Pancreas (tissue), 10 donors: ENCODE results near the gene OR2AJ1. TPM values are rescaled to one million over a fixed set of nuclear protein-coding genes. Genes with fewer than 3 reads are reported as not detected.

ENCODE experiments used
- ATAC-seq, 4 donors: fragments of 200-7000 bp; cut with Tn5 transposase; one replicate each; pipeline versions ENCODE4 v1.8.0 to v1.9.1; 2020; ENCODE audit warnings: mild to moderate bottlenecking in 4 of 4, moderate library complexity in 4 of 4
- DNase-seq, 6 donors: peaks; one replicate each; pipeline ENCODE4 v3.0.0-alpha.2; 2020
- FAIRE-seq: peaks from 2 replicates; lab custom pipeline; 2012; peaks lifted over from hg19 to GRCh38; lab: Jason Lieb, UNC
- H3K27ac ChIP-seq, 4 donors: fragments of 200-600 bp; sonication (generic); 1 replicate in 3 of 4; 2 replicates in 1 of 4; pipeline versions ENCODE4 v1.5.0 to v1.8.0; 2020
- H3K27me3 ChIP-seq, 4 donors: fragments of 200-600 bp; one replicate each; pipeline ENCODE4 v1.8.0; 2021
- H3K36me3 ChIP-seq, 3 donors: fragments of 200-600 bp; sonication (generic) in 1 of 3; one replicate each; pipeline versions ENCODE4 v1.5.0 to v1.8.0; 2020 to 2021
- H3K4me1 ChIP-seq, 3 donors: fragments of 200-600 bp; one replicate each; pipeline ENCODE4 v1.8.0; 2021
- H3K4me3 ChIP-seq, 4 donors: fragments of 200-600 bp; sonication (generic) in 2 of 4; one replicate each; pipeline versions ENCODE4 v1.5.0 to v1.8.0; 2020 to 2021
- H3K9me3 ChIP-seq, 4 donors: fragments of 200-600 bp; one replicate each; pipeline ENCODE4 v1.8.0; 2021
- WGBS, 2 donors: extraction: QIAGEN DNeasy Blood & Tissue Kit; methylation state at CpG; one replicate each; pipeline ENCODE4 v1.1.7; 2013; 5-methylcytosine and 5-hydroxymethylcytosine counted together
- intact Hi-C, 3 donors: fragments of 100-400 bp; cut with DNase I; formaldehyde crosslinking; loops; one replicate each; pipeline versions ENCODE4 v1.11.1 to v1.14.2; 2022
- polyA plus RNA-seq, 2 donors: library from polyadenylated mRNA; stranded (reverse); fragments of 200-250 nt; gene quantifications; one replicate each; pipeline ENCODE4 v1.2.3, GENCODE V29; 2013
- total RNA-seq, 6 donors: library from RNA; stranded (reverse); fragmentation: NEBNext Ultra II Directional in 4 of 6; extraction: Animal tissue kit (Norgen Biotek cat#: 25700) in 4 of 6; gene quantifications; one replicate each; pipeline versions ENCODE4 v1.2.1 to v1.2.4, GENCODE V29; 2021 to 2023
- TF ChIP-seq, protein P1 (sequence below), 4 donors: fragments of 200-600 bp; sonication (generic) in 3 of 4; IDR thresholded peaks; one replicate each; pipeline versions ENCODE4 v1.5.0 to v1.8.0; 2021; ENCODE audit warnings: antibody characterized with exemption in 4 of 4
- donor health status: healthy with polysubstance abuse.
- donor health status: DM: no; HTN: no; CAD: no; lungs with moderate emphysema.
- donor health status: DM: no; HTN: no; CAD: no.
- donor health status: control.
- donor health status: control.
- donor health status: Bipolar disorder and iron deficiency.
- donor health status: DM: yes; HTN: yes; CAD: no.
- donor health status: DM: no; HTN: no; CAD: no.
- donor health status: DM: no; HTN: no; CAD: no.
- donor health status: DM: yes; HTN: yes; CAD: no.

Gene OR2AJ1
- total and polyA plus RNA-seq, 8 donors: not detected

DNA sequence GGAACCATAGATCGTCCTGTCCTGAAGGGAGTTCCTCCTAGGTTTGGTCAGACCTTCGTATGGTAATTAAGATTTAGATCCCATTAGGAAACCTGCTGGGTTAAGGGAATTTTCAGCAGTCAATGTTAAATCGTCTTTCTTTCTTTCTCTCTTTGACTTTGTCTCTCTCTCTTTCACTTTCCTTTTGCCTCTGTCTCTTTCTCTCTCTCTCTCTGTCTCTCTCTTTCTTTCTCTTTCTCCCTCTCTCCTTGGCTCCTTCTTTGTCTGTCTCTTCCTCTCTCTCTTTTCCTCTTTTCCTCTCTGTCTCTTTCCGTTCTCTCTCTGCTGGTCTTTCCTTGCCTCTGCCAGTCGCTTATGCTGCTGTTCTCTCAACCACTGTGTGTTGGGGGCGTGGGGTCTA is 20.6 kb upstream of the OR2AJ1 start:
- Histone ChIP-seq H3K9me3 (no peaks in the 10 kb centered on the region), H3K4me3 (no peak overlapping the region), H3K27ac (no peak overlapping the region), H3K27me3 (no peaks in the 10 kb centered on the region), H3K4me1 (no peaks in the 10 kb centered on the region), H3K36me3 (no peaks in the 10 kb centered on the region)
- FAIRE-seq (no peak), ATAC-seq (no peak), DNase-seq (no peak)
- 51 to 66% methylated on average over 6 of the region's 6 CpGs for WGBS, 2 donors
- TF ChIP-seq, protein P1, sequence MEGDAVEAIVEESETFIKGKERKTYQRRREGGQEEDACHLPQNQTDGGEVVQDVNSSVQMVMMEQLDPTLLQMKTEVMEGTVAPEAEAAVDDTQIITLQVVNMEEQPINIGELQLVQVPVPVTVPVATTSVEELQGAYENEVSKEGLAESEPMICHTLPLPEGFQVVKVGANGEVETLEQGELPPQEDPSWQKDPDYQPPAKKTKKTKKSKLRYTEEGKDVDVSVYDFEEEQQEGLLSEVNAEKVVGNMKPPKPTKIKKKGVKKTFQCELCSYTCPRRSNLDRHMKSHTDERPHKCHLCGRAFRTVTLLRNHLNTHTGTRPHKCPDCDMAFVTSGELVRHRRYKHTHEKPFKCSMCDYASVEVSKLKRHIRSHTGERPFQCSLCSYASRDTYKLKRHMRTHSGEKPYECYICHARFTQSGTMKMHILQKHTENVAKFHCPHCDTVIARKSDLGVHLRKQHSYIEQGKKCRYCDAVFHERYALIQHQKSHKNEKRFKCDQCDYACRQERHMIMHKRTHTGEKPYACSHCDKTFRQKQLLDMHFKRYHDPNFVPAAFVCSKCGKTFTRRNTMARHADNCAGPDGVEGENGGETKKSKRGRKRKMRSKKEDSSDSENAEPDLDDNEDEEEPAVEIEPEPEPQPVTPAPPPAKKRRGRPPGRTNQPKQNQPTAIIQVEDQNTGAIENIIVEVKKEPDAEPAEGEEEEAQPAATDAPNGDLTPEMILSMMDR (IDR thresholded peaks at IDR 0.05): no peak
- intact Hi-C loops: no loop called here

DNA sequence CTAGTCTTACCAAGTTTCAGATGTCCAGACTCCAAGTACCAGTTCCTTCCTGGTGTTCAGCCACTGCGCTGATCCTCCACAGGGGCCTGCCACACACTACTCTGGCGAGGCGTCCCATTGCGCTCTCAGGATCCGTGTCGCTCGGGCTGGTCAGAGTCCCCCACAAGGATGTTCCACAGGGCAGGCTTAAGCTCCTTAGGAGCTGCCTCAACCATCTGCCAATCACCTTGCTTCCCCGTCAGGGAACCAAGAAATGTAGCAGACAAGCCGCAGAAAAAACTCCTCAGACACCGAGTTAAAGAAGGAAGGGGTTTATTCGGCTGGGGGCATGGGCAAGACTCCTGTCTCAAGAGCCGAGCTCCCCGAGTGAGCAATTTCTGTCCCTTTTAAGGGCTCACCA is 19.5 kb upstream of the OR2AJ1 start:
- FAIRE-seq (no peak), ATAC-seq (no peak), DNase-seq (no peak)
- 78 to 86% methylated on average over 13 of the region's 13 CpGs for WGBS, 2 donors
- Histone ChIP-seq H3K27me3 (no peaks in the 10 kb centered on the region), H3K4me1 (no peaks in the 10 kb centered on the region), H3K4me3 (no peak overlapping the region), H3K27ac (no peak overlapping the region), H3K36me3 (no peaks in the 10 kb centered on the region), H3K9me3 (no peaks in the 10 kb centered on the region)
- TF ChIP-seq, protein P1 (IDR thresholded peaks at IDR 0.05): no peak
- intact Hi-C loops: no loop called here

DNA sequence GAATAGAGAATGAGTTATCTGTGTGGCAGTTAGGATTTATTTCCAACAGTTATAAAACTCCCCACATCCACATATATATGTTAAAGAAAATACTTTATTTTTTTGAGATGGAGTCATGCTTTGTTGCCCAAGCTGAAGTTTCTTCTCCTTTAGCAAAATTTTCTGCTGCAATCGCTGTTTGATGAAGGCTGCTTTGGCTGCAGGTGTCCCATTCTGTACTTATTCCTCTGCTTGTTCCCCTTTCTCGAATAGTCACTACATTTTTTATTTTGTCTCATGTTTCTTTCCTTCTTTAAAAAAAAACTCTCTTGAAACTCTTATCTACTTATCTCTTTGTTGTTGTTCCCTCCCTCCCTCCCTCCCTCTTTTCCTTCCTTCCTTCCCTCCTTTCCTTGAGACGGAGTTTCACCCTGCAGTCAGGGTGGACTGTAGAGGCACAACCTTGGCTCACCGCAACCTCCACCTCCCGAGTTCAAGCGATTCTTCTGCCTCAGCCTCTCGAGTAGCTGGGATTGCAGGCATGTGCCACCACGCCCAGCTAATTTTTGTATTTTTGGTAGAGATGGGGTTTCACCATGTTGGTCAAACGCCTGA is 18.7 kb upstream of the OR2AJ1 start:
- TF ChIP-seq, protein P1 (IDR thresholded peaks at IDR 0.05): no peak

DNA sequence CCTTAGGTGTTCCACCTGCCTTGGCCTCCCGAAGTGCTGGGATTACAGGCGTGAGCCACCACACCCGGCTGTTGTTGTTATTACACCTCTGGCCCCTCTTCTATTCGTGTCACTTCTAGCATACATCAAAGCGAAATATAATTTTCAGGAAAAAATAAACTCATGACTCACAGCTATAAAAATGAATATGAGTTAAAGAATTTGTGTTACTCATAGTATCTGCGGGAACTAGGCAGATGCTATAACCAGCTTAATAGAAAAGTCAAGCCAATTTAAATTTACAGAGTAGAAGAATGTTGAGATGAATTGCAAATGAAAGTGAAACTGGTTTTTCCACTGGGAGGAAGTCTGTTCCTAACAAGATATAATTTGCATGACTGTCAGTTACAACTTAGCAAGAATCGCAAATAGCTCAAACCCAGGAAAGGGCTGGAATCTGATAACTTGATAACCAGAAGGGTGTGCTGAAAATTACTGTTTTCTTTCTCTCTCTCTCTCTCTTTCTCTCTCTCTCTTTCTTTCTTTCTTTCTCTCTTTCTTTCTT is 18.1 kb upstream of the OR2AJ1 start:
- intact Hi-C loops: no loop called here
- ATAC-seq (peak in 2 of 4 donors; percentile 25 to 58), DNase-seq (no peak), FAIRE-seq (no peak)
- Histone ChIP-seq H3K4me3 (no peak overlapping the region), H3K4me1 (no peaks in the 10 kb centered on the region), H3K36me3 (no peaks in the 10 kb centered on the region), H3K27me3 (no peaks in the 10 kb centered on the region), H3K9me3 (no peaks in the 10 kb centered on the region), H3K27ac (no peak overlapping the region)
- TF ChIP-seq, protein P1 (IDR thresholded peaks at IDR 0.05): no peak
- WGBS, 2 donors: 44 to 50% methylated on average over 7 of the region's 7 CpGs

More for the DNA sequence above, 18.7 kb upstream of the OR2AJ1 start:
- DNase-seq (no peak), ATAC-seq (no peak), FAIRE-seq (no peak)
- no peaks in the 10 kb centered on the region for H3K4me1 ChIP-seq
- no peak overlapping the region for H3K27ac ChIP-seq
- H3K4me3 ChIP-seq: no peak overlapping the region
- no peaks in the 10 kb centered on the region for H3K36me3 ChIP-seq
- intact Hi-C loops: no loop called here
- no peaks in the 10 kb centered on the region for H3K27me3 ChIP-seq
- 62 to 65% methylated on average over 9 of the region's 9 CpGs for WGBS, 2 donors
- H3K9me3 ChIP-seq: no peaks in the 10 kb centered on the region

DNA sequence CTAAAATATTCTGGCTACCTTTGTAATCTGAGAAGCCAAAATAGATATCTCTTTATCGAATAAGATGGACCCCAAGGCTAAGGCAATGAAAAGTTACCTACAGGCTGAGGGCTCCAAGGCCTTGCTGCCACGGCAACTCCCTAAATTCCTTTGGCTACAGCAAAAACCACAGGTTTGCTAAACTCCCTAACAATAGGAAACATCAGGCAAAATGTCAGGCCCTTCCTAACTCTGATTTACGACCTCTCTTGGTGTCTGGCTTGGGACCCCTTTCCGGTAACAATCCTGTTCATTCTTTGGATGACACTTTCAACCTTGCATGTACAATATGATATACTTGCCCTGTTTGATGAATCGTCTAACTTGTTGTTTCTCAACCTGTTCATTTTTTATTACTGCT is 15.9 kb upstream of the OR2AJ1 start:
- ATAC-seq: no peak
- intact Hi-C loops: no loop called here

More for the DNA sequence above, 15.9 kb upstream of the OR2AJ1 start:
- TF ChIP-seq, protein P1 (IDR thresholded peaks at IDR 0.05): no peak
- Histone ChIP-seq H3K27me3 (no peaks in the 10 kb centered on the region), H3K36me3 (no peaks in the 10 kb centered on the region), H3K27ac (no peak overlapping the region), H3K9me3 (no peaks in the 10 kb centered on the region), H3K4me3 (no peak overlapping the region), H3K4me1 (no peaks in the 10 kb centered on the region)
- no peak for FAIRE-seq
- DNase-seq: no peak
- WGBS, 2 donors: 55 to 70% methylated on average over 5 of the region's 5 CpGs
